ENCODE measurements around the gene ABCC1.

DNA sequence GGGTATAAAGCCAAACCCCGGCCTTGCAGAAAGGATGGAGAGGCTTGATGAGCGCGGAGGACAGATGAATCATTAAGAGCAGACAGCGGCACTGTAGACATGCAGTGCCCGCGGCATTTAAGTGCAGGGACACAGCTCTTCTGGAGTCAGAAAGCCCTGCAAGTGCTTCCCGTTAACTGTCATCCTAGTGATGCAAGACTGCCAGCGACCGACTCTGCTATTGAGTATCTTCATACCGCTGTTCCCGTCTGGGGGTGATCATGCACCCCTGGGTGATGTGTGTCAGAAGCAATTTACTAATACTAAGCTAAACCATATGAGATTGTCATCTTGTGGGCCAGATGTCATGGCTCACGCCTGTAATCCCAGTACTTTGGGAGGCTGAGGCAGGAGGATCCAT is 172.8 kb downstream of the ABCC1 start:
- TF ChIP-seq YY1 (IDR thresholded peaks at IDR 0.05; ENCODE audit: insufficient read depth, insufficient read length) (no peak), ZNF274 (IDR thresholded peaks at IDR 0.05; ENCODE audit: low read depth, low read length) (no peak), SUZ12 (IDR thresholded peaks at IDR 0.05; ENCODE audit: extremely low read depth, insufficient read depth, insufficient read length) (no peak)

Measured in NT2/D1 (cell line).